NCI-H446 treated with DMSO at 0.1 percent for 48 hours (cell line): ENCODE data around the gene CXorf49B.

Experiments
- DNase-seq: peaks from one replicate; lab custom pipeline; 2025; lab: John Stamatoyannopoulos, UW

Gene CXorf49B

GRCh38 chrX:71815906-71816156 is 52.7 kb downstream of the CXorf49B start:
- no peak for DNase-seq
